NCI-H1105 (cell line): ENCODE data around the gene ARID1A.
"Not testable (repeated sequence)": the region's sequence is repeated elsewhere in the genome, so short reads cannot be mapped to it uniquely, and the experiment has no call there.

ENCODE experiments used
- DNase-seq: peaks from one replicate; lab custom pipeline; 2025; lab: John Stamatoyannopoulos, UW

The ARID1A gene

DNA sequence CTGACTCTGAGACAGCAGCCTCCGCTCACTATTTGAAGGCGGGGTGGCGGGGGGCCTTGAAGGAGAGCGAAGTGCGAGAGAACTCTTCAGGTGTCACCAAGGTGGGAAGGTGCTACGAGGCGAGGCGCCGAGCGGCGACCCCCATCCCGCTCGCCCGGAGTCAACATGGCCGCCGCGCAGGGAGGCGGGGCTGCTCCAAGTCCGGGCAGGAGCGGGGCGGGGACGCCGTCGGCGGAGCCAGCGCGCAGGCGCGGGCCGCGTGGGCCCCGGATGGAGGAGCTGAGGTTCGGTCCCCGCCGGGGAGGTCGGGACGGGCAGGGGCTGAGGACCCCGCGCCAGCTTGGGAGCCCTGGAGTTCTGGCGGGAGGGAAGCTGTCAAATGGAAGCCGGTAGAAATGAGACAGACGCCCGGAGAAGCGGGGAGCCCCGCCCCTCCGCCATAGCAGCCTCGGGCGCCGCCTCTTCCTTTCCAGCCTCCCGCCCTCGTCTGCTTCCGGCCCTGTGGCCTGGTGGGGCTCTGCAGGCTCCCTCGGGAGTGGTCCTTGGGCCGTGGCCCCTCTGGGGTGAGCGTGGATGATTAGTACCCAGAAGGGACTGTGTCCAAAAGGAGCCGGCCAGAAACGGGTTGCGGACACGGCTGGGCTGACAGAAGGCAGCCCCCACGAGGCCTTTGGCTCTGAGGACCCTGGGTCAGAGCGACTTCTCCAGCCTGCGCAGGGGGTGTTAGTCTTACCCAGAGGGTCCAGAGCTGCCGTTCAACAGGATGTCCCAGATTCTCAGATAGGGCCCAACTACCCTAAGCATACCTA is 92.1 kb downstream of the ARID1A start, which contains the start of gene PIGV:
Gene PIGV (plus strand): TSS at position 245 of the 809 bp plus-strand sequence. CDS start 2,866 bp downstream, outside the sequence.
- DNase-seq, result peak; percentile 95

DNA sequence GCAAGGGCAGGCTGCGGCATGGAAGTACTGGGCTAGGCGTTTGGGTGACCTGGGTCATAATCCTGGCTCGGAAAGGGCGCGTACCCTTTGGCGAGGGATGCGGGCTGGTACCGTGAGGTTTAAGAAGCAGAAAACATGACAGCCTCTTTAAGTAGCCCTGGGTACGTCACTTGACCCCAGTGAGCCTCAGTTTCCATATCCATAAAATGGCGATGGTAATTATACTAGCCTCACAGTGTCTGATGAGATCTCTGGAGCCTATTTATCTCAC is 92.6 kb downstream of the ARID1A start:
- no peak for DNase-seq

DNA sequence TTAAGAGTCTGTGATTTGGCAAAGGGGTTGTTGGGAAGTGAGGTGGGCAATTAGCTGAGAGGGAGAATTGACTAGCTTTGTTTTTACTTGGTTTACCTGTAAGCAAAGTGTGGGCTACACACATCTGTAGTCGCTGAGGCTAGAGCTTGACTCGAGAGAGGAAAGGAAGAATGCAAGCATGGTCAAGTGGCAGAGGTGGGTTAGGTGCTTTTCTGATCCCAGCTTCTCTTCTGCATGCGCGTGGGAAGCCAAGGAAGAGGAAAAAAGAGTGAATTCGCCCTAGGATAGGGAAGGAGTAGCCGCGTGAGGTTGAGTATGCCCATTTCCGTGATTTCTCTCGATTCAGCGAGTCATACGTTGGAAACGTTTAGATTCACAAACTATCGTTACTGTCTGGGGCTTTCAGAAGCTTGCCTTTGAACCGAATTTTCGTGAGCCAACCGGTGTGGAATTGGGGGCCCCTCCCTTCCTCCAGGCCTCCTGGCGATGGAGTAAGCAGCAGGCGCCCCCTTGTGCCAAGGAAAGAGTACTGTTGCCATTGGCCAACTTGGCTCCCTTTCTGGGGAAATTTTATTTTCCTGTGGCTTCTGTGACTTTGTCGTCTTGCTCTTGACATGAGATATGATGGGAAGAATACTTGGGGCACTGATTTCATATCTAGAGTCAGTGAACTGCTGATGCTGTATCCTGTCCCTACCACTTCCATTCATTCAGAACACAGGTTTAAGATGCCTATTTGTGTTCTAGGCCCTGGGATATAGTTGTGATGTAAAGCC is 93.2 kb downstream of the ARID1A start:
- DNase-seq, result peak; percentile 85

DNA sequence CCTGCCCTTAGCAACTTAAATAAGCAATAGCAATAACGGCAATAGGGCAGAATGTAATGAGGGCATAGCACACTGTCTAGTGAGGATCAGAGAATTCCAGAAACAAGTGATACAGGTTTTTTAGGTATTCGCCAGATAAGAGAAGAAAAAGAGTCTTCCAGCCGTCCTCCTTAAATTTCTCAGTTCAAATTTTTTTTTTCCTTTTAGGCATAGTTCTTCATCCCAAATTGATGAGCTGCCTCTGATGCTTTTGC is 93.7 kb downstream of the ARID1A start:
- DNase-seq, result no peak

DNA sequence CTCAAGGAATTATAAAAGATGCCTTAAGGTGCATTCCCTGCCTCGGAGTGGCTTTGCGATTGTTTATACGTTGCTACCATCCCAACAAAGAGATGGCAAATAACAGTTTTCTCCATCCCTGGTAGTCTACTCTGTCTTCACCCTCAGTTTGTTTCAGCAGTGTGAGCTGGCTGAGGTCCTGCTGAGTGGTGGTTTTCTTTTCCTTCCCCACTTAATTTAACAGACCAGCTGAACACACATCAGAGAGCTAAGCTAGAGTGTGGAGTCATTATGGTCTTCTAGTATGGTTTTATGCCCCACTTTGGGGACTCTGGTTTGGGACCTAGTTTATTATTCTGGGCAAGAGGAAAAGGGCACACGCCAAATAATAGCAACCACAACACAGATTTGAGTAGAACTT is 94.1 kb downstream of the ARID1A start:
- DNase-seq, result no peak

DNA sequence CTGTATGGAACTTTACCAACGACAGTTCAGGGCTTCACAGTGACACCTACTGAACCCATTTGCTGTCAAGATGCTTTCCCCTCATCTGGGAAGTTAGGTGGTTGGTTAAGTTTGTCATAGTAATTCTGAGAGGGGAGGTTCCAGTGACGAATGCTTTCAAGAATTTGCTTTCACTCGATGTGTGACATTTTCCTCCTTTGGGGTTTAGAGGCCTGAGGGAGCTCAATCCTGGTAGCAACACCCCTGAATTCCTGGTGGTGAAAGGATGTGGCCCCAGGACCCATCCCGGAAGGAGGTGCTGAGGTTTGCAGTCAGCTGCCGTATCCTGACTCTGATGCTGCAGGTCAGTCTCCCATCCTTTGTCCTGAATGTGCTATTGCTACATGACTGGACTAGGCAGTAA is 94.7 kb downstream of the ARID1A start:
- DNase-seq, result no peak

DNA sequence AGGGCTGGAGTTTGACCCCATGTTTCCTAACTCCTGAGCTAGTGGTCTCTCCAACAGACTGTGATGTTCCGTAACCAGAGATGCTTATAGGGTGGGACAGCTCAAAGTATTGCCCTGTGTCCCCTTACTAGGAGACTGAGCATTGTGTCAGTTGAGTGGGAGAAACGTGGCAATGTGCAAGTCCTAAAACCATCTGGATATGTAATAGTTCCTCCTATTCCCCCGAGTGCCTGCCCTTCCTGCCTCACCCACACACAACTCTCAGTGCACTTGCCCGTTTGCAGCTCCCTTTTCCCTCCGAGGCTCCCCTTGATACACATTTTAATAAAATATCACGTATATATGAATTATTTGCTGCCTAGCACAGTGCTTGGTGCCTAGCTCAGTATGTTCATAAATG is 95.3 kb downstream of the ARID1A start:
- no peak for DNase-seq

DNA sequence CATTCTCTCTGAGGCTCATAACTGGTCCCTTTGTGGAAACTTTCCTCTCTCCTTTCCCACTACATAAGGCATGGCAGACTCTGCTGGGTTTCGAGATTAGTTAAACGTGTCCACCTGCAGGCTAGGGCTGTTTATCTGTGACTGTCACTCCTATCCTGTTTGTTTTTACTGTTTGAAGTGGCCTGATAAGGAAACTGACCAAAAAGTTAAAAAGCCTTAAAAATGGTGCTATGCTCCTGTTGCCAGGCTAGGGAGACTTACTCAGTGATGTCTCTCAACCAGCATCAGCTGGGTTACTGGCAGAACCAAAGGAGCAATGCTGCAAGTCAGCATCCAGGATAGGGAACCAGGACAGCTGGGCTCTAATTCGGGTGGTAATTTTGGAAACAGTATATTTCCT is 95.8 kb downstream of the ARID1A start:
- DNase-seq, result no peak

DNA sequence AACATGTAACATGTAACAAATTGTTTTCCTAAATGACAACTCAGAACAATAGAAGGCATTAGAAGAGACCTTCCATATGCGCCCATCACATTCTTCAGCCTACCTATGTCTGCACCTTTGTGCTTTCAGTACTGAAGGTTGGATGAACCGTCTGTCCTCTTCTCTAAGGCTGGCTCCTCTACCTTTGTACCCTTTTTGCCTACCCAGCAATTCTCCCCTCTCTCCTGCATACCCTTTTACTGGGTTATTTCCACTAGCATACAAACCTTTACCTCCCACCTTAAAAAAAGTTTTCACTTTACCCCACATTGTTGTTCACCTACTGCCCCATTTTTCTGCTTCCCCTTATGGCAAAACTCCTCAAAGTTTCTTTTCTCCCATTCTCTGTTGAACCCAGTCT is 97.1 kb downstream of the ARID1A start:
- DNase-seq, result no peak

DNA sequence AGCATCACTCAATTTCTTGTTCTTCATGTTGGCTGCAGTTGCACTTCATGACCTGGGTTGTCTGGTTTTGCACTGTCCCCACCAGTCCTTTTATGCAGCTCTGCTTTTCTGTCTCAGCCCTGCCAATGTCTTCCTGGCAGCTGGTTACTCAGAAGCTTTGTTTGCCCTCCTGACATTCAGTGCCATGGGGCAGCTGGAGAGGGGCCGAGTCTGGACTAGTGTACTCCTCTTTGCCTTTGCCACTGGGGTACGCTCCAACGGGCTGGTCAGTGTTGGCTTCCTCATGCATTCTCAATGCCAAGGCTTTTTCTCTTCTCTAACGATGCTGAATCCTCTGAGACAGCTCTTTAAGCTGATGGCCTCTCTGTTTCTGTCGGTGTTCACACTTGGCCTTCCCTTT is 98.6 kb downstream of the ARID1A start:
- no peak for DNase-seq

DNA sequence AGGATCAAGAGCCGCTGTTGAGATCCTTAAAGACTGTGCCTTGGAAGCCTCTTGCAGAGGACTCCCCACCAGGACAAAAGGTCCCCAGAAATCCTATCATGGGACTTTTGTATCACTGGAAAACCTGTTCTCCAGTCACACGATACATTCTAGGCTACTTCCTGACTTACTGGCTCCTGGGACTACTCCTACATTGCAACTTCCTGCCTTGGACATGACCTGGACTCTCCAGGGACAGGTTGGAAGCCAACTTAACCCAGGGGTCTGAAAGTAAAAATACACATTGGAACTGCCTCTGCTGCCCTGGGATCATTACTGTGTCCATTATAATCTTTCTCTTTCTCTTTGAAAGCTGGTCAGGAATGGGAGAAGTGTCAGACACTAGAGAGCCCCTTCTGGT is 101.8 kb downstream of the ARID1A start:
- no peak for DNase-seq

DNA sequence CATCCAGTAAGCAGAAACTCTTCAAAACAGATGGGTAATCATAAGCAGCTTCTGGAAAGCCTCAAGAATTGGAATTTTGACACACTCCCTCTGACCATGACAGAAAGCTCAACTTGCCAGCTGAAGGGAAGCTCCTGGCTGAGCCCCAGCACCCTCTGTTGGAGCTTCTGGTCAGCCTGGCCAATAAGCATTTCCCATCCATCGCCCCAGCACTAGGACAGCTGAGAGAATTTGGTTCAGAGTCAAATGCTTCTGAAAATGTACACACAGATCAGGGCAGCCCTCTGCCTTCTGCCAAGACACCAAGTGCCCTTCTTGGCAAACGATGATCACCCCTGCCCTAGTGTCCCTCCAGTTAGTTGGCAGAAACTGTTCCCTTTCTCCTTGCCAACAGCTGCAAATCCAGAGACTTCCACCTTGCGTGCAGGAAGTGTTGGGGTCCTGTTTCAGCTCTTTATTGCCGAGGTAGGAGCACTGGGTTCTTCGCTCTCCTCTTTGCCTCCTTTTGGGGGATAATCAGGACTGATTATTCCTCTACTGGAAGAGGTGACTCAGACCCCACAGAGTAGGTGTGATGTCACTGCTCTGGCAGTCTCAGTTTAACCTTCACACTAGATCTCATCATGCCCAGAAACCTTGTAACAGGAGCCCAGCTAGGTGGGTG is 103.8 kb downstream of the ARID1A start:
- no peak for DNase-seq

DNA sequence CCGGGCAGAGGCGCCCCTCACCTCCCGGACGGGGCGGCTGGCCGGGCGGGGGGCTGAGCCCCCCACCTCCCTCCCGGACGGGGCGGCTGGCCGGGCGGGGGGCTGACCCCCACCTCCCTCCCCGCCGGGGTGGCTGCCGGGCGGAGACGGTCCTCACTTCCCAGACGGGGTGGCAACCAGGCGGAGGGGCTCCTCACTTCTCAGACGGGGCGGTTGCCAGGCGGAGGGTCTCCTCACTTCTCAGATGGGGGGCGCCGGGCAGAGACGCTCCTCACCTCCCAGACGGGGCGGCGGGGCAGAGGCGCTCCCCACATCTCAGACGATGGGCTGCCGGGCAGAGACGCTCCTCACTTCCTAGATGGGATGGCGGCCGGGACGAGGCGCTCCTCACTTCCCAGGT is 108.1 kb downstream of the ARID1A start:
- not testable (repeated sequence) for DNase-seq

DNA sequence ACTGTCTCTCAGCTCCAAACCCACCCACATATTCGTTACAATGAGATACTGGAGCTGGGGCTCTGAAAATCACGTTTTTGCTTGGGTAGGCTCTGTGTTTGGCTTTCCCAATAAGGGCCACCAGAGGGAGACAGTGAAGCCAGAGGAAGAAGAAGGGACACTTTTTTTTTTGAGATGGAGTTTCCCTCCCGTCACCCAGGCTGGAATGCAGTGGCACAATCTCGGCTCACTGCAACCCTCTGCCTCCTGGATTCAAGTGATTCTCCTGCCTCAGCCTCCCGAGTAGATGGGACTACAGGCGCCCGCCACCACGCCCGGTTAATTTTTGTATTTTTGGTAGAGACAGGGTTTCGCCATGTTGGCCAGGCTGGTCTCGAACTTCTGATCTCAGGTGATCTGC is 114.3 kb downstream of the ARID1A start:
- DNase-seq, result peak; percentile 51

DNA sequence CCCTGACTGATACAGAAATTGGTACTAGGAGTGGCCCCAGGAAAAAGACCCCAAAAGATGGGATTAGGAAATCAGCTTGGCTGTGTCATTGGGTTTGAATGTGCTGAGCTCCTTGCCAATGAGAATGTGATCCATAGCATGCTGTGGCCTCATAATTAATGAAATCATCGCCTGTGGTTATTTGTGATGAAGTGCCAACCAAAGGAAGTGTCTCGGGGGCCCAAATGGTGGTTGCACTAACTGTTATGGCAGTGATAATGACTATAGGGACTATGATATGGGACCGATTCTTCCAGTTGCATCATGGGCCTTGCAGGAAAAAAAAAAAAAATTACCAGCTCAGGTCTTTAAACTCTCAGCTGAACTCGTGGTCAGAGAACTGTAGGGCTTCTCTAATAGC is 115.2 kb downstream of the ARID1A start:
- DNase-seq, result no peak

DNA sequence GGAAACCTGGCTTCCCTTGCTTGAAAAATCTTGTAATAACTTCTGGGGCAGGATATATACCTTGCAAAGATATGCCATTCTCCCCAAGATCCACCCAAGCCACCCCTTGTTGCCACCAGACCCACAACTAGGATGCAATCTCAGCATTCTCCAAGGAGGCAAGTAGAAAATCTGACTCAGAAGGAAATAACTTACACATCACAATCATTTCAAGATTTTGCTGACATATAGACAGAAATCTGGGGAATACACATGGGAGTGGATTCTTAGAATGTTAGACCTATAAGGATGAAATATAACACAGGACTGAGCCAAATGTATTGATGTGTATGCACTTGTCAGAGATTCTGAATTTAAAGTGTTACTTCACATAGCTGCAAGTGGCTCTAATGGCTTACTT is 115.9 kb downstream of the ARID1A start:
- DNase-seq, result no peak

DNA sequence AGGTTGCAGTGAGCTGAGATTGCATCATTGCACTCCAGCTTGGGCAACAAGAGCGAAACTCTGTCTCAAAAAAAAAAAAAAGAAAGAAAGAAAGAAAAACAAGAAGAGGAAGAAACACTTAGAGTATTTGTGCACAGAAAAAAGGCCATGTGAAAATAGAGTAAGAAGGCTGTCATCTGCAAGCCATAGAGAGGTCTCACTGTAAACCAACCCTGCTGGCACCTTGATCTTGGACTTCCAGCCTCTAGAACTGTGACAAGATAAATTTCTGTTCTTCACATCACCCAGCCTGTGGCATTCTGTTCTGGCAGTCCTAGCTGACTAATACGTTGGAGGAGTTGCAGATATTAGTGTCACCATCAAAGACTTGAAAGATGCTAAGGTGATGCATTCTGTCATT is 118.6 kb downstream of the ARID1A start:
- DNase-seq, result no peak

DNA sequence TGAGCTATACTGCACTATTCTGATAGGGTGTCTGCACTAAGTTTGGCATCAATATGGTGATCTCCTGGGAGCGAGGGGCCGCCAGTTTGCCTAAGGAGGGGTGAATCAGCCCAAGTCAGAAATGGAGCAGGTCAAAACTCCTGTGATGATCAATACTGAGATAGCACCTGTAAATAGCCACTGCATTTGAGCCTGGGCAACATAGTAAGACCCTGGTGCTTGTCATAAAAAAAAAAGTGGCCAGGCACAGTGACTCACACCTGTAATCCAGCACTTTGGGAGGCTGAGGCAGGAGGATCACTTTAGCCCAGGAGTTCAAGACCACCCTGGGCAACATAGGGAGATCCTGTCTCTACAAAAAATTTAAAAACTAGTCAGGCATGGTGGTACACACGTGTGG is 119.1 kb downstream of the ARID1A start:
- no peak for DNase-seq

DNA sequence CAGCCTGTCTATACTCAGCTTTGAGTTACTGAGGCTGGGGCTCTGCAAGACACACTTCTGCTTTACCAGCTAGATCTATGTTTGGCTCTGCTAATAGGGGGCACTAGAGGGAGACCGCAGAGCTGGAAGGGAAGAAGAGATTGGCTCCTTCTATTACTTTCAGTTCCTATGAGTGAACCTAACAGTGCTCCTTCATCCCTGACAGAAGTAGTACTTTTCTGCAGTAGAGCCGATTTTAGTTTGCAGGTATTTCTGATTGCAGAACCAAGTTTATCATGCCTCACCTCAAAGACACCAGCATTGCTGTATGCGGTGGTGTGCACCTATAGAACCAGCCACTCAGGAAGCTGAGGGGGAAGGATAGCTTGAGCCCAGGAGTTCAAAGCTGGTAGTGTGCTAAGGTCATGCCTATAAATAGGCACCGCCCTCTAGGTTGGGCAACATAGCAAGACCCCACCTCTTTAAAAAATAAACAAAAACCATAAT is 125.0 kb downstream of the ARID1A start:
- no peak for DNase-seq

DNA sequence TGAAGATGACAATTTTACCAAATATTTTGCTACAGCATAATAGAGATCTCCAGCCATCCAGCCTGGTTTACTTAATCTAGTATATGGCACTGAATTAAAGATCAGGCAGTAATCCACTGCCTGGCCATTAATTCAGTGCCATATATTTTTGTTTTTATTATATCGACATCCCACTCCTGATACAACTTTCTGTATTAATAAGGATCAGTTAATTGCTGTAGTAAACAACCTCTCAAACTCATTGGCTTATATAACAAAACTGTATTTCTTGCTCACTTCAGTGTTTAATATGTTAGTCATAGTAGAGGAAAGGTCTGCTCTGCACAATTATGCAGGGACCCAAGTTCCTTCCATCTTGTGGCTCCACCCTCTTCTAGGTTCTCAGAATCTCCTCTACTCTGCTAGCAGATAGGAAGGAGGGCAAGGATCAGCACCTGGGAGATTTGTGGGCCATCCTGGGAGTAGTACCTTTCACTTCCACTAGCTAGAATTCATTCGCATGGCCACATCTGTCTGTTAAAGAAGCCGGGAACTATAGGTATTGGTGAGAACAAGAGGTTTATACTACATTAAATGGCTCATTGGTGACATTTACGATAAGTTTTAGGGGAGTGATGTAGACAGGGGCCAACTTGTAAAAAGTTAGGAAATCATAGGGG is 127.1 kb downstream of the ARID1A start:
- no peak for DNase-seq

DNA sequence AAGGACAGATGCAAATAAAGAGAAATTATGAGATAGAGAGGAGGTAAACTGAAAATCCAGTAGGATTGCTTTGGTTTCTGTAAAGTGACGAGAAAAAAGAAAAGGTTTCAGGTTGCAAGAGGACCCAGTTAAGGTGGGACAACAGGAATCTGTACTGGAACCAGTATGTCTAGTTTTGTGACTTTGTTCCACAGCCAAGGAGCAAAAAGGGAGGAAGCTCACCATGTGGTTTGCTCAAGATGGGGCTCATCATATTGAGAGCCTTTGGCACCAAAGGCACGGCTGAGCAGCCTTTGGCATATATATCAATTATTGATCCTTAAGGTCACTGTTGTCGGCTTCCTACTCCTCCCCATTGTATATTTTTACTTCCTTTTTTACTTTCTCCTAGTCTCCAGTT is 128.9 kb downstream of the ARID1A start:
- no peak for DNase-seq

DNA sequence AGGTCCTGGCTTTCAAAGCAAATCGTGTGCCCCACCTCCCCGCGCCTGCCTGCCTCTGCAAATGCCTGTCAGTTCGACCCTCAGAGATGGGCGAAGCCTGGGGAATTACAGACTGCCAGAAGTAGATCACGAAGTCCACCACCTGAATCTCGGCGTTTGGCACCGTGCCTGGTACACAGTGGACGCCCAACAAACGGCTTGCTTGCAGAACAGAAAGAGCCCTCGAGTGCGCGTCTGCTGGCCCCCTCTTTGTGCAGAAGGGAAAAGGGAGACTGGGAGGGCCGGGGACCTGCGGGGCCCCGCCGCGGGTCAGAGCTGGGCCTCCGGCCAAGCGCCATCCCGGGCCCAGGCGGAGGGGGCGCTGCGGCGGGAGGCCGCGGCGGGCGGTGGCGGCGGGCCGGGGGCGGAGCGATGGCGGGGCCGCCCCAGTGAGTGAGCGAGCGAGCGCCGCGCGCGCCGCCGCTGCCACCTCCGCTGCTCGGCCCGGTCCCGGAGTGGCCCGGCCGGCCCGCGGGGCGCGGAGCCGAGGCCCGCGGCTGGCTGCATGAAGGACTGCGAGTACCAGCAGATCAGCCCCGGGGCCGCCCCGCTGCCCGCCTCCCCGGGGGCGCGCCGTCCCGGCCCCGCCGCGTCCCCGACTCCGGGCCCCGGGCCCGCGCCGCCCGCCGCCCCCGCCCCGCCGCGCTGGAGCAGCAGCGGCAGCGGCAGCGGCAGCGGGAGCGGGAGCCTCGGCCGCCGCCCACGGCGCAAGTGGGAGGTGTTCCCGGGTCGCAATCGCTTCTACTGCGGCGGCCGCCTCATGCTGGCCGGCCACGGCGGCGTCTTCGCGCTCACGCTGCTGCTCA is 130.7 kb downstream of the ARID1A start, which contains the start of gene ZDHHC18:
Gene ZDHHC18 (plus strand): TSS at position 428 of the 845 bp plus-strand sequence. CDS start 117 bp downstream, at position 545.
- DNase-seq, result peak; percentile 58
